Adipocyte (in vitro differentiated cells): ENCODE measurements around the gene HLA-A.
A peak's percentile ranks its signal among the peaks of the same experiment; 100 is the strongest.
"Not testable (repeated sequence)": the region's sequence is repeated elsewhere in the genome, so short reads cannot be mapped to it uniquely, and the experiment has no call there.

Experiments used
- DNase-seq: peaks from one replicate; pipeline ENCODE4 v3.0.0-alpha.2; 2015; ENCODE audit warnings: low read depth
- H3K27me3 ChIP-seq: replicated peaks from 2 replicates; pipeline ENCODE4 v1.7.0; 2013; ENCODE audit warnings: mild to moderate bottlenecking, low read length, moderate library complexity; ENCODE audit not compliant: control insufficient read depth, insufficient read depth
- H3K36me3 ChIP-seq: 2 replicates; pipeline ENCODE4 v1.7.0; 2013; ENCODE audit warnings: low read length, mild to moderate bottlenecking, moderate library complexity; ENCODE audit not compliant: control insufficient read depth, insufficient read depth, severe bottlenecking
- H3K4me1 ChIP-seq: 2 replicates; pipeline ENCODE4 v1.7.0; 2013; ENCODE audit warnings: mild to moderate bottlenecking, low read length, moderate library complexity; ENCODE audit not compliant: control insufficient read depth, insufficient read depth
- H3K4me3 ChIP-seq: 2 replicates; pipeline ENCODE4 v1.7.0; 2013; ENCODE audit warnings: mild to moderate bottlenecking, low read length, moderate library complexity
- H3K9ac ChIP-seq: 2 replicates; pipeline ENCODE4 v1.7.0; 2013; ENCODE audit warnings: mild to moderate bottlenecking, low read length, moderate library complexity
- H3K9me3 ChIP-seq: 2 replicates; pipeline ENCODE4 v1.7.0; 2013; ENCODE audit warnings: mild to moderate bottlenecking, low read length, moderate library complexity; ENCODE audit not compliant: control insufficient read depth

HLA-A gene

GRCh38 chr6:29949934-29950333 lies 7.6 kb downstream of the HLA-A start:
- H3K27me3 ChIP-seq: no peaks in the 10 kb centered on the region
- no peak overlapping the region for H3K4me3 ChIP-seq
- H3K4me1 ChIP-seq: peaks cover 9% of the 10 kb centered on the region
- H3K9me3 ChIP-seq: no peaks in the 10 kb centered on the region
- no peak for DNase-seq
- peaks cover 19% of the 10 kb centered on the region for H3K36me3 ChIP-seq
- H3K9ac ChIP-seq: no peak overlapping the region

- Histone ChIP-seq H3K9ac (no peak overlapping the region), H3K9me3 (no peaks in the 10 kb centered on the region), H3K27me3 (no peaks in the 10 kb centered on the region)
Measured at GRCh38 chr6:29951882-29952281, 9.6 kb downstream of the HLA-A start.

GRCh38 chr6:29953001-29953441 lies 10.7 kb downstream of the HLA-A start:
- peak; percentile 31 for DNase-seq
- H3K36me3 ChIP-seq: no peaks in the 10 kb centered on the region
- H3K4me3 ChIP-seq: no peak overlapping the region
- H3K9ac ChIP-seq: no peak overlapping the region
- no peaks in the 10 kb centered on the region for H3K27me3 ChIP-seq
- H3K9me3 ChIP-seq: no peaks in the 10 kb centered on the region
- peaks cover 9% of the 10 kb centered on the region for H3K4me1 ChIP-seq

More at GRCh38 chr6:29951882-29952281, 9.6 kb downstream of the HLA-A start:
- Histone ChIP-seq H3K36me3 (peaks cover 7% of the 10 kb centered on the region), H3K4me3 (no peak overlapping the region), H3K4me1 (peaks cover 9% of the 10 kb centered on the region)
- DNase-seq: no peak

- H3K9me3 ChIP-seq: no peaks in the 10 kb centered on the region
- no peak overlapping the region for H3K4me3 ChIP-seq
- H3K4me1 ChIP-seq: peaks cover 9% of the 10 kb centered on the region
- H3K9ac ChIP-seq: no peak overlapping the region
- DNase-seq: no peak
- H3K36me3 ChIP-seq: no peaks in the 10 kb centered on the region
- no peaks in the 10 kb centered on the region for H3K27me3 ChIP-seq
Measured at GRCh38 chr6:29953686-29954085, 11.4 kb downstream of the HLA-A start.

GRCh38 chr6:29954272-29954671 lies 11.9 kb downstream of the HLA-A start:
- no peak for DNase-seq
- Histone ChIP-seq H3K4me3 (no peak overlapping the region), H3K4me1 (peaks cover 9% of the 10 kb centered on the region), H3K9me3 (no peaks in the 10 kb centered on the region), H3K9ac (no peak overlapping the region), H3K27me3 (no peaks in the 10 kb centered on the region), H3K36me3 (no peaks in the 10 kb centered on the region)

GRCh38 chr6:29955783-29956182 lies 13.5 kb downstream of the HLA-A start:
- DNase-seq: no peak
- no peaks in the 10 kb centered on the region for H3K9me3 ChIP-seq
- H3K27me3 ChIP-seq: no peaks in the 10 kb centered on the region
- no peak overlapping the region for H3K4me3 ChIP-seq
- H3K4me1 ChIP-seq: peaks cover 16% of the 10 kb centered on the region
- no peaks in the 10 kb centered on the region for H3K36me3 ChIP-seq
- no peak overlapping the region for H3K9ac ChIP-seq

GRCh38 chr6:29956518-29956917 lies 14.2 kb downstream of the HLA-A start:
- H3K36me3 ChIP-seq: no peaks in the 10 kb centered on the region
- H3K9ac ChIP-seq: no peak overlapping the region
- H3K4me3 ChIP-seq: no peak overlapping the region
- no peaks in the 10 kb centered on the region for H3K27me3 ChIP-seq
- peaks cover 23% of the 10 kb centered on the region for H3K4me1 ChIP-seq
- H3K9me3 ChIP-seq: no peaks in the 10 kb centered on the region
- DNase-seq: no peak

GRCh38 chr6:29958046-29958445 lies 15.7 kb downstream of the HLA-A start:
- no peak overlapping the region for H3K9ac ChIP-seq
- H3K36me3 ChIP-seq: no peaks in the 10 kb centered on the region
- peaks cover 31% of the 10 kb centered on the region for H3K4me1 ChIP-seq
- no peaks in the 10 kb centered on the region for H3K9me3 ChIP-seq
- H3K27me3 ChIP-seq: no peaks in the 10 kb centered on the region
- no peak for DNase-seq
- no peak overlapping the region for H3K4me3 ChIP-seq

- Histone ChIP-seq H3K4me3 (no peak overlapping the region), H3K4me1 (peaks cover 24% of the 10 kb centered on the region), H3K27me3 (no peaks in the 10 kb centered on the region), H3K9ac (no peak overlapping the region), H3K36me3 (no peaks in the 10 kb centered on the region), H3K9me3 (no peaks in the 10 kb centered on the region)
- no peak for DNase-seq
Measured at GRCh38 chr6:29958921-29959320, 16.6 kb downstream of the HLA-A start.

- DNase-seq: no peak
- Histone ChIP-seq H3K27me3 (no peaks in the 10 kb centered on the region), H3K4me1 (peaks cover 28% of the 10 kb centered on the region), H3K9me3 (no peaks in the 10 kb centered on the region), H3K36me3 (no peaks in the 10 kb centered on the region), H3K9ac (no peak overlapping the region), H3K4me3 (no peak overlapping the region)
Measured at GRCh38 chr6:29959467-29959866, 17.1 kb downstream of the HLA-A start.

- peaks cover 52% of the 10 kb centered on the region for H3K4me1 ChIP-seq
- H3K9ac ChIP-seq: no peak overlapping the region
- no peaks in the 10 kb centered on the region for H3K36me3 ChIP-seq
- no peak overlapping the region for H3K4me3 ChIP-seq
- DNase-seq: no peak
- H3K27me3 ChIP-seq: no peaks in the 10 kb centered on the region
- H3K9me3 ChIP-seq: no peaks in the 10 kb centered on the region
Measured at GRCh38 chr6:29961966-29962365, 19.6 kb downstream of the HLA-A start.

GRCh38 chr6:29963697-29964096 lies 21.4 kb downstream of the HLA-A start:
- not testable (repeated sequence) for H3K4me3 ChIP-seq, H3K9me3 ChIP-seq, H3K9ac ChIP-seq, H3K36me3 ChIP-seq, DNase-seq, H3K27me3 ChIP-seq
- peaks cover 57% of the 10 kb centered on the region for H3K4me1 ChIP-seq
